ENCODE results near the gene CTTNBP2.
"Not testable (repeated sequence)": the region's sequence is repeated elsewhere in the genome, so short reads cannot be mapped to it uniquely, and the experiment has no call there.

The CTTNBP2 gene

GRCh38 chr7:117728890-117729624 lies 144.2 kb downstream of the CTTNBP2 start:
- no peak for FAIRE-seq

GRCh38 chr7:117724898-117725297 lies 148.3 kb downstream of the CTTNBP2 start:
- no peak for FAIRE-seq

GRCh38 chr7:117719377-117719776 lies 153.9 kb downstream of the CTTNBP2 start:
- FAIRE-seq = no peak

GRCh38 chr7:117718116-117718835 lies 155.0 kb downstream of the CTTNBP2 start:
- no peak for FAIRE-seq

- no peak for FAIRE-seq
Observed at GRCh38 chr7:117717357-117717756, 155.9 kb downstream of the CTTNBP2 start.

- no peak for FAIRE-seq
Observed at GRCh38 chr7:117716707-117717299, 156.4 kb downstream of the CTTNBP2 start.

- FAIRE-seq = no peak
Observed at GRCh38 chr7:117715784-117716445, 157.3 kb downstream of the CTTNBP2 start.

GRCh38 chr7:117711556-117711955 lies 161.7 kb downstream of the CTTNBP2 start:
- no peak for FAIRE-seq

- FAIRE-seq = not testable (repeated sequence)
Observed at GRCh38 chr7:117708173-117708572, 165.1 kb downstream of the CTTNBP2 start.

- no peak for FAIRE-seq
Observed at GRCh38 chr7:117707080-117707479, 166.2 kb downstream of the CTTNBP2 start.

- no peak for FAIRE-seq
Observed at GRCh38 chr7:117706210-117706609, 167.0 kb downstream of the CTTNBP2 start.

- no peak for FAIRE-seq
Observed at GRCh38 chr7:117705630-117706029, 167.6 kb downstream of the CTTNBP2 start.

GRCh38 chr7:117704063-117704462 lies 169.2 kb downstream of the CTTNBP2 start:
- FAIRE-seq = no peak

GRCh38 chr7:117698018-117698417 lies 175.2 kb downstream of the CTTNBP2 start:
- FAIRE-seq = no peak

- FAIRE-seq = no peak
Observed at GRCh38 chr7:117692338-117692737, 180.9 kb downstream of the CTTNBP2 start.

GRCh38 chr7:117690147-117690546 lies 183.1 kb downstream of the CTTNBP2 start:
- FAIRE-seq = no peak

- FAIRE-seq = no peak
Observed at GRCh38 chr7:117689406-117689805, 183.8 kb downstream of the CTTNBP2 start.

- no peak for FAIRE-seq
Observed at GRCh38 chr7:117688126-117688525, 185.1 kb downstream of the CTTNBP2 start.

GRCh38 chr7:117686311-117686935 lies 186.8 kb downstream of the CTTNBP2 start:
- FAIRE-seq = no peak

GRCh38 chr7:117685795-117686194 lies 187.4 kb downstream of the CTTNBP2 start:
- no peak for FAIRE-seq

- FAIRE-seq = no peak
Observed at GRCh38 chr7:117683430-117684175, 189.6 kb downstream of the CTTNBP2 start.

All from colon (tissue), 2 donors.